ENCODE measurements around the gene TUBB6.

The TUBB6 gene

DNA sequence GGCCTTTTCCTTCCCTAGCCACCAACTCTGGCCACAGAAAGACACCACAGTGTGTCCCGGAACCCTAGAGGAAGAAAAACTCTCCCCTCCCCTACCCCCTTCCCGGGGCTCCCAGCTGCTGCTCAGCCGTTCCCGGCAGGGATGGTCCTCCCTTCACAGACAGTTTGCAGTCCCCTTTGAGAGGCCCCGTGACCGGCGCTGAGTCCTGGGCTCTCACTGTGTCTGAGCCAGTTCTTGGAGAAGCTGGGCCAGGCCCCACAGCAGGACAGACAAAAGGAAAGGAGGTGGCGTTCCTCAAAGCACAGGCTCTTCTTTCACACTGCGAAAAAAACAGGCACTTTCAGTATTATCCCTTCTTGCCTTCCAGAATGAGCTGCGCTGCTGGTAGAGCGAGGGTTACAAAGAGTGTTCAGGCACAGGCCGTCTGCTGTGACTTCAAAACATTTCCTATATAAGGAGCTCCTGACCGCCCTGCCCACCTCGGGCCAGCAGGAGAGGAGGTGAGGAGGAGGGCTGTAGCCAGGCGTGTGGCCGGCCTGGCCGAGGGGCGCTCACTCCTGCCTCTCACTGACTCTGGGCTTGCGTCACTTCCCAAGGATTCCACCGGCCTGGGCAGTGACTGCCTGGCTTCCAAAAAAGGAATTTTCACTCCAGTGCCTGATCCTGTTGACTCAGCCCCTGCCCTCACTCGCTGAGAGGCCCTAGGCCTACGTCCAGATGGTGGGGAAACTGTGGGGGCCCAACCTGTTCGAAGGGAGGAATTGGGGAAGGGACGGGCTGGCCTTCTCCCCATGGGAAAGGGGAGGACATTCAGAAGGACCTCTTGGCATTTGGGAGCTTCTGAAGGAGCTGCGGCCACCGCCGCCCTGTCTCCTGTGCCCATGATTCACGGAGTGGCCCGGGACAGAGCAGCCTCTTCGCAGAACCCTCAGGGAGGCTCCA lies 29.0 kb upstream of the TUBB6 start:
- H3K4me1 ChIP-seq (ENCODE audit: insufficient read depth, poor library complexity, severe bottlenecking): peaks cover 37% of the 10 kb centered on the region
- no peaks in the 10 kb centered on the region for H3K36me3 ChIP-seq (ENCODE audit: low read depth)
- no peaks in the 10 kb centered on the region for H3K27me3 ChIP-seq (ENCODE audit: insufficient read depth, poor library complexity, severe bottlenecking)
- no peaks in the 10 kb centered on the region for H3K9me3 ChIP-seq (ENCODE audit: severe bottlenecking)
- ATAC-seq (ENCODE audit: low read depth) (peak; percentile 86), DNase-seq (ENCODE audit: low spot score) (peak; percentile 91)
- H3K27ac ChIP-seq (ENCODE audit: poor library complexity, severe bottlenecking): peak overlapping the region; percentile 86
- TF ChIP-seq, protein P1, sequence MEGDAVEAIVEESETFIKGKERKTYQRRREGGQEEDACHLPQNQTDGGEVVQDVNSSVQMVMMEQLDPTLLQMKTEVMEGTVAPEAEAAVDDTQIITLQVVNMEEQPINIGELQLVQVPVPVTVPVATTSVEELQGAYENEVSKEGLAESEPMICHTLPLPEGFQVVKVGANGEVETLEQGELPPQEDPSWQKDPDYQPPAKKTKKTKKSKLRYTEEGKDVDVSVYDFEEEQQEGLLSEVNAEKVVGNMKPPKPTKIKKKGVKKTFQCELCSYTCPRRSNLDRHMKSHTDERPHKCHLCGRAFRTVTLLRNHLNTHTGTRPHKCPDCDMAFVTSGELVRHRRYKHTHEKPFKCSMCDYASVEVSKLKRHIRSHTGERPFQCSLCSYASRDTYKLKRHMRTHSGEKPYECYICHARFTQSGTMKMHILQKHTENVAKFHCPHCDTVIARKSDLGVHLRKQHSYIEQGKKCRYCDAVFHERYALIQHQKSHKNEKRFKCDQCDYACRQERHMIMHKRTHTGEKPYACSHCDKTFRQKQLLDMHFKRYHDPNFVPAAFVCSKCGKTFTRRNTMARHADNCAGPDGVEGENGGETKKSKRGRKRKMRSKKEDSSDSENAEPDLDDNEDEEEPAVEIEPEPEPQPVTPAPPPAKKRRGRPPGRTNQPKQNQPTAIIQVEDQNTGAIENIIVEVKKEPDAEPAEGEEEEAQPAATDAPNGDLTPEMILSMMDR (IDR thresholded peaks at IDR 0.05; ENCODE audit: poor library complexity, severe bottlenecking): no peak
- H3K4me3 ChIP-seq (ENCODE audit: severe bottlenecking): peak overlapping the region; percentile 17

DNA sequence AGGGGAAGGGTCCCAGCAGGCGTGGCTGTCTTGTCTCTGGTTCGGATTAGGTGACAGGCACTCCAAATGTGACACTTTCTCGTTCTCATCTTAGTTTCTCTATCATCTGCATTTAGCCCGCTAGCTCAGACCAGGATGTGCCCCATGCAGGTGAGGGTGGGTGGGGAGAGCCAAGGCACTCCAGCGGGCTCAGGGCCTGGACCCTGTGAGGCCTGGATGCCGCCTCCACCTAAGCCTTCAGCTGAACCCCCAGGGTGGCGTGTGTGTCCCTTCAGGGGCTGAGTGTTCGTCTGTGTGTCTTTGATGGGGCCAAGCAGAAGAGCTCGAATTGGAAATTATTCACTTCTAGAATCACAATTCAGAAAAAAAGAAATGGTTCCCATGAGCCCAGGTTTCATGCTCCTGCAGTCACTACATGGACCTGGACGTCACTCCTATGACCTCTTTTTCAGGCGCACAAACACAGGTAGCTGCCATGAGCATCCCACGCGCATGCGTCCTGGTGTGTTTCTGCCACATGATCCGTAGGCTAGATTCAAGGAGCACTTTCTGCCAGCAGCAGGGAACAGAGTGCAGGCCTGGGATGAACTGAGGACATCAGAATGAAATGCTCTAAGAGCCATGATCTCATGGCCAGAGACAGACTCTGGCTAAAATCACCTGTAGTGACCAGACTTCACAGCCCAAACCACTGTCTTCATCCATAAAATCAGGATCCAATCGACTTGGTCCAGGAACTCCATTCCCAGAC lies 28.1 kb upstream of the TUBB6 start:
- no peaks in the 10 kb centered on the region for H3K9me3 ChIP-seq (ENCODE audit: severe bottlenecking)
- no peaks in the 10 kb centered on the region for H3K36me3 ChIP-seq (ENCODE audit: low read depth)
- H3K4me1 ChIP-seq (ENCODE audit: insufficient read depth, poor library complexity, severe bottlenecking): peaks cover 37% of the 10 kb centered on the region
- no peak for DNase-seq (ENCODE audit: low spot score)
- H3K27ac ChIP-seq (ENCODE audit: poor library complexity, severe bottlenecking): peak overlapping the region; percentile 86
- H3K27me3 ChIP-seq (ENCODE audit: insufficient read depth, poor library complexity, severe bottlenecking): no peaks in the 10 kb centered on the region
- TF ChIP-seq, protein P1 (IDR thresholded peaks at IDR 0.05; ENCODE audit: poor library complexity, severe bottlenecking): no peak
- no peak overlapping the region for H3K4me3 ChIP-seq (ENCODE audit: severe bottlenecking)
- no peak for ATAC-seq (ENCODE audit: low read depth)

- ATAC-seq (ENCODE audit: low read depth) (no peak), DNase-seq (ENCODE audit: low spot score) (no peak)
- H3K27ac ChIP-seq (ENCODE audit: poor library complexity, severe bottlenecking): peak overlapping the region; percentile 86
- H3K36me3 ChIP-seq (ENCODE audit: low read depth): no peaks in the 10 kb centered on the region
- peaks cover 37% of the 10 kb centered on the region for H3K4me1 ChIP-seq (ENCODE audit: insufficient read depth, poor library complexity, severe bottlenecking)
- no peak overlapping the region for H3K4me3 ChIP-seq (ENCODE audit: severe bottlenecking)
- no peaks in the 10 kb centered on the region for H3K27me3 ChIP-seq (ENCODE audit: insufficient read depth, poor library complexity, severe bottlenecking)
- H3K9me3 ChIP-seq (ENCODE audit: severe bottlenecking): no peaks in the 10 kb centered on the region
- TF ChIP-seq, protein P1 (IDR thresholded peaks at IDR 0.05; ENCODE audit: poor library complexity, severe bottlenecking): no peak
Measured at GRCh38 chr18:12281861-12282260, 26.2 kb upstream of the TUBB6 start.

DNA sequence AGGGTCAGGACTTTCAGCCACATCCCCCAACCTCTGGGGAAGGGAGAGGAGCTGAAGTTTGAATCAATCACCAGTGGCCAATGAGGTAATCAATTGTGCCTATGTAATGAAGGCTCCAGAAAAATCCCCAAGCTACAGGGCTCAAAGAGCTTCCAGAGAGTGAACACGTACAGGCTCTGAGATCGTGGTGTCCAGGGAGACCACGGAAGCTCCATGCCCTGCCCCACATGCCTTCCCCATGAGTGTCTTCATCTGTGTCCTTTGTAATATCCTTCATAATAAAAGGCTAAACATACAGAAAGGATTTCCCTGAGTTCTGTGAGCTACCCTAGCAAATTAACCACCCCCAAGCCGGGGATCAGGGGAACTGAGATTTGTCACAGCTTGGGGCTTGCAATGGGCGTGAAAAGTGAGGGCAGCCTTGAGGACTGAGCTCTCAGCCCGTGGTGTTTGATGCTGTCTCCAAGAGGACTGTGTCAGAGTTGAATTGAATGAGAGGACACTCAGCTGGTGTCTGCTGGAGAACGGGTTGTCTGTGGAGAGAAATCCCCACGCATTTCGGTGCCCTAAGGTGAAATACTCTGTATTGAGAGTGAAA lies 25.5 kb upstream of the TUBB6 start:
- no peaks in the 10 kb centered on the region for H3K36me3 ChIP-seq (ENCODE audit: low read depth)

More for the DNA sequence above, 25.5 kb upstream of the TUBB6 start:
- TF ChIP-seq, protein P1 (IDR thresholded peaks at IDR 0.05; ENCODE audit: poor library complexity, severe bottlenecking): no peak
- DNase-seq (ENCODE audit: low spot score) (peak; percentile 86), ATAC-seq (ENCODE audit: low read depth) (peak; percentile 74)
- peaks cover 41% of the 10 kb centered on the region for H3K4me1 ChIP-seq (ENCODE audit: insufficient read depth, poor library complexity, severe bottlenecking)
- H3K27me3 ChIP-seq (ENCODE audit: insufficient read depth, poor library complexity, severe bottlenecking): no peaks in the 10 kb centered on the region
- H3K27ac ChIP-seq (ENCODE audit: poor library complexity, severe bottlenecking): peak overlapping the region; percentile 86
- no peak overlapping the region for H3K4me3 ChIP-seq (ENCODE audit: severe bottlenecking)
- H3K9me3 ChIP-seq (ENCODE audit: severe bottlenecking): no peaks in the 10 kb centered on the region

Measured in RWPE2 (cell line).